Common myeloid progenitor, CD34-positive (primary cell): ENCODE results near the gene KLF5.

Experiments used
- CTCF ChIA-PET: fragments of 350-600 bp; sonication (Branson Sonifier 250); formaldehyde crosslinking; loops from one replicate; lab custom pipeline; 2021; ENCODE audit warnings: antibody characterized with exemption; lab: Charles Lee
- POLR2A ChIA-PET: fragments of 350-600 bp; sonication (Branson Sonifier 250); formaldehyde crosslinking; loops from one replicate; lab custom pipeline; 2021; ENCODE audit warnings: antibody characterized with exemption; lab: Charles Lee
- DNase-seq, 3 donors: peaks; one replicate each; pipeline versions ENCODE4 v3.0.0 to v3.0.0-alpha.2; 2013
- H3K27ac ChIP-seq, 2 experiments: 1 replicate in 1 of 2; 2 replicates in 1 of 2; pipeline ENCODE4 v1.7.0; 2013; ENCODE audit warnings: inconsistent platforms in 2 of 2, low read length in 2 of 2, mild to moderate bottlenecking in 2 of 2, low read depth in 1 of 2, moderate library complexity in 1 of 2; ENCODE audit not compliant: severe bottlenecking in 2 of 2, insufficient read depth in 1 of 2, poor library complexity in 1 of 2
- H3K27me3 ChIP-seq, 5 experiments: replicated peaks in 2 of 5; 1 replicate in 3 of 5; 2 replicates in 2 of 5; pipeline versions ENCODE4 v1.6.1 to v1.7.0; 2013; ENCODE audit warnings: low read length in 4 of 5, mild to moderate bottlenecking in 2 of 5, moderate library complexity in 2 of 5, inconsistent platforms in 1 of 5; ENCODE audit not compliant: insufficient read depth in 5 of 5, control insufficient read depth in 4 of 5
- H3K36me3 ChIP-seq, 4 experiments: 1 replicate in 2 of 4; 2 replicates in 2 of 4; pipeline versions ENCODE4 v1.6.1 to v1.7.0; 2013; ENCODE audit warnings: low read length in 3 of 4, control low read depth in 1 of 4, mild to moderate bottlenecking in 1 of 4; ENCODE audit not compliant: control insufficient read depth in 4 of 4, insufficient read depth in 4 of 4
- H3K4me1 ChIP-seq, 4 experiments: 1 replicate in 3 of 4; 2 replicates in 1 of 4; pipeline versions ENCODE4 v1.6.1 to v1.7.1; 2013; ENCODE audit warnings: low read length in 3 of 4, mild to moderate bottlenecking in 3 of 4, control low read depth in 1 of 4, inconsistent platforms in 1 of 4, moderate library complexity in 1 of 4; ENCODE audit not compliant: control insufficient read depth in 4 of 4, insufficient read depth in 4 of 4; ENCODE audit errors: control extremely low read depth in 1 of 4
- H3K4me3 ChIP-seq, 7 experiments: 1 replicate in 4 of 7; 2 replicates in 3 of 7; pipeline versions ENCODE4 v1.5.1 to v1.7.0; 2013; ENCODE audit warnings: mild to moderate bottlenecking in 7 of 7, low read length in 6 of 7, moderate library complexity in 6 of 7, inconsistent platforms in 2 of 7, low read depth in 2 of 7, control low read depth in 1 of 7; ENCODE audit not compliant: insufficient read depth in 4 of 7, control insufficient read depth in 1 of 7; ENCODE audit errors: extremely low read depth in 1 of 7
- H3K9me3 ChIP-seq, 5 experiments: 1 replicate in 4 of 5; 2 replicates in 1 of 5; pipeline versions ENCODE4 v1.6.1 to v1.7.1; 2013; ENCODE audit warnings: low read length in 4 of 5, mild to moderate bottlenecking in 2 of 5, inconsistent platforms in 1 of 5, low read depth in 1 of 5, moderate library complexity in 1 of 5; ENCODE audit not compliant: control insufficient read depth in 4 of 5, insufficient read depth in 2 of 5; ENCODE audit errors: control extremely low read depth in 1 of 5
- WGBS: methylation state at CpG from one replicate; pipeline ENCODE4 v1.1.5; 2013; ENCODE audit not compliant: insufficient coverage; 5-methylcytosine and 5-hydroxymethylcytosine counted together

KLF5 gene

GRCh38 chr13:73058064-73058313 lies 816 bp upstream of the KLF5 start:
- no peak for DNase-seq
- Histone ChIP-seq H3K9me3 (no peaks in the 10 kb centered on the region), H3K4me1 (peaks cover 2 to 29% (median 13%) of the 10 kb centered on the region in 4 experiments), H3K27me3 (peaks cover 0 to 3% (median 2%) of the 10 kb centered on the region in 5 experiments), H3K27ac (no peak overlapping the region), H3K4me3 (peak overlapping the region in 4 of 7 experiments; percentile 62 to 89 (median 85)), H3K36me3 (peaks cover 0 to 5% (median 0%) of the 10 kb centered on the region in 4 experiments)
- ChIA-PET POLR2A (interaction anchor here (2.9 kb wide), 1 partner anchor 17 kb away, joined by 12 read pairs; no protein-coding TSS in a partner anchor), CTCF (interaction anchor here (1.4 to 3.4 kb wide), 3 partner anchors 14 to 25 kb away, joined by 4 to 16 read pairs (median 4); no protein-coding TSS in a partner anchor)
- 10% methylated on average over 1 of the region's 6 CpGs for WGBS

GRCh38 chr13:73058432-73058735 lies 421 bp upstream of the KLF5 start:
- 0% methylated on average over 7 of the region's 8 CpGs for WGBS
- H3K9me3 ChIP-seq: no peaks in the 10 kb centered on the region
- POLR2A ChIA-PET: interaction anchor here (2.9 kb wide), 1 partner anchor 17 kb away, joined by 12 read pairs; no protein-coding TSS in a partner anchor
- H3K27me3 ChIP-seq: peaks cover 0 to 3% (median 2%) of the 10 kb centered on the region in 5 experiments
- CTCF ChIA-PET: interaction anchor here (1.5 to 3.4 kb wide), 3 partner anchors 8 to 17 kb away, joined by 3 to 16 read pairs (median 4); no protein-coding TSS in a partner anchor
- no peak for DNase-seq
- no peak overlapping the region for H3K27ac ChIP-seq
- H3K4me1 ChIP-seq: peaks cover 2 to 29% (median 13%) of the 10 kb centered on the region in 4 experiments
- peak overlapping the region; percentile 16 to 89 (median 75) for H3K4me3 ChIP-seq
- H3K36me3 ChIP-seq: peaks cover 0 to 5% (median 0%) of the 10 kb centered on the region in 4 experiments

GRCh38 chr13:73059460-73060250 lies 850 bp downstream of the KLF5 start:
- Histone ChIP-seq H3K4me3 (peak overlapping the region; percentile 57 to 89 (median 82)), H3K27me3 (peaks cover 0 to 3% (median 2%) of the 10 kb centered on the region in 5 experiments), H3K36me3 (peaks cover 0 to 5% (median 0%) of the 10 kb centered on the region in 4 experiments), H3K9me3 (no peaks in the 10 kb centered on the region), H3K27ac (no peak overlapping the region), H3K4me1 (peaks cover 2 to 29% (median 13%) of the 10 kb centered on the region in 4 experiments)
- ChIA-PET POLR2A (interaction anchor here (0.6 to 2.9 kb wide), 4 partner anchors 11 to 587 kb away, joined by 3 to 12 read pairs (median 3); no protein-coding TSS in a partner anchor), CTCF (interaction anchor here (1.1 to 3.4 kb wide), 7 partner anchors 9 to 644 kb away, joined by 3 to 16 read pairs (median 3); no protein-coding TSS in a partner anchor)
- peak; percentile 48 to 64 (median 54) for DNase-seq
- WGBS: 0% methylated on average over 38 of the region's 68 CpGs

- peak in 2 of 3 donors; percentile 46 to 59 for DNase-seq
- Histone ChIP-seq H3K4me1 (peaks cover 2 to 32% (median 13%) of the 10 kb centered on the region in 4 experiments), H3K36me3 (peaks cover 0 to 5% (median 0%) of the 10 kb centered on the region in 4 experiments), H3K27ac (no peak overlapping the region), H3K9me3 (no peaks in the 10 kb centered on the region), H3K27me3 (peaks cover 0 to 3% (median 2%) of the 10 kb centered on the region in 5 experiments), H3K4me3 (peak overlapping the region; percentile 30 to 89 (median 82))
- 4% methylated on average over 8 of the region's 26 CpGs for WGBS
- ChIA-PET CTCF (interaction anchor here (0.8 to 3.4 kb wide), 5 partner anchors 11 to 651 kb away, joined by 3 to 16 read pairs (median 3); no protein-coding TSS in a partner anchor), POLR2A (interaction anchor here (0.6 to 2.9 kb wide), 2 partner anchors 19 to 587 kb away, joined by 3 to 12 read pairs; no protein-coding TSS in a partner anchor)
Measured at GRCh38 chr13:73060251-73061160, 1.7 kb downstream of the KLF5 start.

GRCh38 chr13:73061473-73061872 lies 2.7 kb downstream of the KLF5 start:
- Histone ChIP-seq H3K36me3 (peaks cover 0 to 5% (median 0%) of the 10 kb centered on the region in 4 experiments), H3K4me3 (peak overlapping the region in 2 of 7 experiments; percentile 88 to 89), H3K4me1 (peaks cover 2 to 32% (median 13%) of the 10 kb centered on the region in 4 experiments), H3K27ac (no peak overlapping the region), H3K27me3 (peaks cover 0 to 2% (median 2%) of the 10 kb centered on the region in 5 experiments), H3K9me3 (no peaks in the 10 kb centered on the region)
- ChIA-PET POLR2A (no interaction called here), CTCF (interaction anchor here (0.6 kb wide), 1 partner anchor 8 kb away, joined by 3 read pairs; no protein-coding TSS in a partner anchor)
- WGBS: 90% methylated on average over 4 of the region's 6 CpGs
- DNase-seq: peak in 2 of 3 donors; percentile 21 to 29

- Histone ChIP-seq H3K27ac (no peak overlapping the region), H3K4me3 (peak overlapping the region in 1 of 7 experiments; percentile 88), H3K27me3 (peaks cover 0 to 2% (median 0%) of the 10 kb centered on the region in 5 experiments), H3K36me3 (peaks cover 0 to 5% (median 0%) of the 10 kb centered on the region in 4 experiments), H3K4me1 (peaks cover 2 to 32% (median 13%) of the 10 kb centered on the region in 4 experiments), H3K9me3 (no peaks in the 10 kb centered on the region)
- POLR2A ChIA-PET: no interaction called here
- CTCF ChIA-PET: interaction anchor here (0.6 kb wide), 1 partner anchor 8 kb away, joined by 3 read pairs; no protein-coding TSS in a partner anchor
- DNase-seq: no peak
- 89% methylated on average over 8 of the region's 9 CpGs for WGBS
Measured at GRCh38 chr13:73061876-73062275, 3.1 kb downstream of the KLF5 start.
